Gastroesophageal sphincter (tissue), 4 donors: ENCODE measurements around the gene DDX10. TPM values are rescaled to one million over a fixed set of nuclear protein-coding genes. Genes with fewer than 3 reads are reported as not detected.

Source experiments
- ATAC-seq: fragments of 150-250 bp; one replicate; pipeline ENCODE4 v1.9.1; 2016; ENCODE audit warnings: mild to moderate bottlenecking, moderate library complexity
- H3K27ac ChIP-seq, 4 donors: fragments of 200-600 bp; sonication (generic) in 3 of 4; 1 replicate in 3 of 4; 2 replicates in 1 of 4; pipeline ENCODE4 v1.5.1; 2016 to 2019
- H3K27me3 ChIP-seq: fragments of 200-600 bp; sonication (generic); one replicate; pipeline ENCODE4 v1.5.1; 2019
- H3K36me3 ChIP-seq, 2 donors: fragments of 200-600 bp; sonication (generic); one replicate each; pipeline ENCODE4 v1.5.1; 2019; ENCODE audit warnings: control low read depth in 1 of 2
- H3K4me1 ChIP-seq, 3 donors: fragments of 200-600 bp; sonication (generic); 1 replicate in 2 of 3; 2 replicates in 1 of 3; pipeline ENCODE4 v1.5.1; 2016 to 2019; ENCODE audit warnings: control low read depth in 2 of 3
- H3K4me3 ChIP-seq, 2 donors: fragments of 200-600 bp; sonication (generic); one replicate each; pipeline ENCODE4 v1.5.1; 2019; ENCODE audit warnings: mild to moderate bottlenecking in 1 of 2, moderate library complexity in 1 of 2
- H3K9me3 ChIP-seq, 3 donors: fragments of 200-600 bp; sonication (generic); one replicate each; pipeline ENCODE4 v1.5.1; 2017 to 2019; ENCODE audit warnings: control low read depth in 2 of 3
- EP300 ChIP-seq: sonication (generic); formaldehyde crosslinking; IDR thresholded peaks from one replicate; pipeline ENCODE4 v1.6.1; 2017; ENCODE audit warnings: antibody characterized with exemption, mild to moderate bottlenecking
- POLR2A ChIP-seq, 2 donors: fragments of 450-650 bp; IDR thresholded peaks; one replicate each; pipeline ENCODE4 v1.6.1; 2017; ENCODE audit warnings: antibody characterized with exemption in 2 of 2, mild to moderate bottlenecking in 2 of 2, moderate library complexity in 1 of 2
- POLR2AphosphoS5 ChIP-seq: sonication (generic); formaldehyde crosslinking; IDR thresholded peaks from one replicate; pipeline ENCODE4 v1.6.1; 2017; ENCODE audit warnings: antibody characterized with exemption
- WGBS, 2 donors: methylation state at CpG; one replicate each; pipeline ENCODE4 v1.1.5; 2018; ENCODE audit warnings: low coverage in 1 of 2; 5-methylcytosine and 5-hydroxymethylcytosine counted together
- total RNA-seq, 4 donors: library from RNA; depleted of rRNA; stranded (reverse); fragments of >200 nt; gene quantifications; one replicate each; pipeline ENCODE4 v1.1.0, GENCODE V29; 2016
- TF ChIP-seq, protein P1 (sequence below), 4 experiments: fragments of 200-600 bp in 2 of 4; fragments of 450-650 bp in 2 of 4; sonication (generic) in 1 of 4; IDR thresholded peaks; one replicate each; pipeline ENCODE4 v1.5.1; 2017 to 2019; ENCODE audit warnings: antibody characterized with exemption in 4 of 4, mild to moderate bottlenecking in 2 of 4, moderate library complexity in 2 of 4

DDX10 gene
- total RNA-seq, 4 donors from 2014 or later, result 16.3 to 44.8 (median 22.5) TPM

DNA sequence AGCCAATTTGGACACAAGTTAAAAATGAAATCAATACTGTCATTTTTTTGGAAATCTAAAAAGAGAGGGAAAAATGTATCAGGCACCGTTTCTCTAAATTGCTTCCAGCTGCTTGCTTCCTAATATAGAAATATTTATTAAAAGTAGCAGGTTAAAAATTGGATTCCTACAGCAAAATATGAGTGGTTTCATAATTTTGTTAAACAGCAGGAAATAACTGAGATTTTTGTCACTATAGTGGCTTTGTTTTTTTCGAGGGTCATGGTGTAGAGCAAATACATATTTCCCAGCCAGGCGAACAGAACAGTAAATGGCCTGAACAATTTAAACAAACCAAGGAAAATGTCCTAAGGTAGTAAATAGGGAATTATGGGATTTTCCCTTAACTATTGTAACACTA is 159.7 kb downstream of the DDX10 start:
- Histone ChIP-seq H3K36me3 (no peaks in the 10 kb centered on the region), H3K27ac (no peak overlapping the region), H3K27me3 (no peaks in the 10 kb centered on the region), H3K9me3 (peaks cover 0 to 5% (median 0%) of the 10 kb centered on the region in 3 donors), H3K4me1 (no peaks in the 10 kb centered on the region), H3K4me3 (no peak overlapping the region)
- TF ChIP-seq POLR2A (IDR thresholded peaks at IDR 0.05) (no peak), EP300 (no peak), POLR2AphosphoS5 (no peak)
- TF ChIP-seq, protein P1, sequence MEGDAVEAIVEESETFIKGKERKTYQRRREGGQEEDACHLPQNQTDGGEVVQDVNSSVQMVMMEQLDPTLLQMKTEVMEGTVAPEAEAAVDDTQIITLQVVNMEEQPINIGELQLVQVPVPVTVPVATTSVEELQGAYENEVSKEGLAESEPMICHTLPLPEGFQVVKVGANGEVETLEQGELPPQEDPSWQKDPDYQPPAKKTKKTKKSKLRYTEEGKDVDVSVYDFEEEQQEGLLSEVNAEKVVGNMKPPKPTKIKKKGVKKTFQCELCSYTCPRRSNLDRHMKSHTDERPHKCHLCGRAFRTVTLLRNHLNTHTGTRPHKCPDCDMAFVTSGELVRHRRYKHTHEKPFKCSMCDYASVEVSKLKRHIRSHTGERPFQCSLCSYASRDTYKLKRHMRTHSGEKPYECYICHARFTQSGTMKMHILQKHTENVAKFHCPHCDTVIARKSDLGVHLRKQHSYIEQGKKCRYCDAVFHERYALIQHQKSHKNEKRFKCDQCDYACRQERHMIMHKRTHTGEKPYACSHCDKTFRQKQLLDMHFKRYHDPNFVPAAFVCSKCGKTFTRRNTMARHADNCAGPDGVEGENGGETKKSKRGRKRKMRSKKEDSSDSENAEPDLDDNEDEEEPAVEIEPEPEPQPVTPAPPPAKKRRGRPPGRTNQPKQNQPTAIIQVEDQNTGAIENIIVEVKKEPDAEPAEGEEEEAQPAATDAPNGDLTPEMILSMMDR (IDR thresholded peaks at IDR 0.05), result no peak
- WGBS, 2 donors, result 61 to 62% methylated on average over 3 of the region's 3 CpGs
- no peak for ATAC-seq

DNA sequence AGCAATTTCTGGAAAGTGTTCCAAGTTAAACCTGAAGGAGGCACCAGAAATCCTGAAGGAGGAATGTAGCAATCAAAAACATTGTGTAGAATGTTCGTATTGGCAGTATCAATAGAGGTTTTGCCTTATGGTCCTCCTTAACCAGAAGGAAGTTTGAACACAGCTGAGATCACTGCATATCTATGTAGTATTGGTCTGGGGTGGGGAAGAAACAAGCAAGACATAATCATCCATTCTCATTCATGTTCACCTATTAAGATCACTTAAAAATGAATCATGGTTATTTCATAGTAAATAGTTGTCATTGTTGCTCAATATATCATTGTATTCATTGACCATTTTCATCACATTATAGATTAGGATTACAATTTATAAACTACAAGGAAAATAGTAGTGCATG is 160.5 kb downstream of the DDX10 start:
- Histone ChIP-seq H3K27me3 (no peaks in the 10 kb centered on the region), H3K4me1 (no peaks in the 10 kb centered on the region), H3K36me3 (no peaks in the 10 kb centered on the region), H3K27ac (no peak overlapping the region), H3K9me3 (peaks cover 0 to 8% (median 0%) of the 10 kb centered on the region in 3 donors), H3K4me3 (no peak overlapping the region)
- TF ChIP-seq POLR2A (IDR thresholded peaks at IDR 0.05), result no peak
- no peak for ATAC-seq
- 100% methylated on average over 1 of the region's 1 CpG for WGBS, 2 donors

DNA sequence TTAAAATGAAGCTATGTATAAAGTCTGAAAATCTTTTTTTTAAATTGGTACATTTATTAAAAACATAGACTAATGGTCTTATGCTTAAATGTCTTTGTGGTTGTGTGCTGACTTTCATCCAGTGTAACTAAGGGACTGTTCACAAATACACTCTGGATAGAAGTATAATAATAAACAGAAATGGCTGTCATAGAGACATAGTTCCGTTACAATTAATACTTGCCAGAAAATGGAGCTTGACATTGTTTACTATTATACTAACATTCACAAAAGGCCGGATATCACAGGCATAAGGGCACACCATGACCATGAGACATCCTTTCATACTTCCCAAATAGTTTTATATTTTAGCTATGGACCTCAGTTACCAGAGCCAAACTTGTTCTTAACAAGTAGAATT is 161.3 kb downstream of the DDX10 start:
- Histone ChIP-seq H3K4me3 (no peak overlapping the region), H3K27me3 (no peaks in the 10 kb centered on the region), H3K27ac (no peak overlapping the region), H3K36me3 (no peaks in the 10 kb centered on the region), H3K4me1 (no peaks in the 10 kb centered on the region), H3K9me3 (peaks cover 0 to 8% (median 0%) of the 10 kb centered on the region in 3 donors)
- WGBS, 2 donors, result 21 to 34% methylated on average over 2 of the region's 2 CpGs
- TF ChIP-seq POLR2A (IDR thresholded peaks at IDR 0.05) (no peak), EP300 (no peak), POLR2AphosphoS5 (no peak)
- TF ChIP-seq, protein P1 (IDR thresholded peaks at IDR 0.05), result no peak
- no peak for ATAC-seq

DNA sequence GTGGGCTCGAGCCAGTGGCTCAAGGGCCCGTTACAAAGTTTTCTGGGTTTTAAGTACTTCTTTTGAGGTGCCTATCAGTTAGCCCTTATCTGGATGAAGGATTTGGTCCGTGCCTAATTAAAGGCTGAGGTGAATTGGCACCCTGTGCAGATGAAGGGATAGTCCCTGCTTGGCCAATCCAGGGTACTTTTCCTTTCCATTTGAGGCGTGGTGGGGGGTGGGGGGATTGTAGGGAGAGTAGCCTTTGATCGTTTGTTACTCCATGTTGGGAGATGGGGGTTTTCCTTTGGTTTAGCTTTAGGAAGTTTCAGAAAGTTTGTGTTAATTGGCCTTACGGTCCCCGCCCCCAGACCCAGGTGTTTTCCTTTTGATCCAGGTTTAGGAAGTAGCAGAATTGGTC is 170.8 kb downstream of the DDX10 start:
- no peak overlapping the region for H3K27ac ChIP-seq
- WGBS, 2 donors, result 78 to 82% methylated on average over 4 to 6 of the region's 7 CpGs

DNA sequence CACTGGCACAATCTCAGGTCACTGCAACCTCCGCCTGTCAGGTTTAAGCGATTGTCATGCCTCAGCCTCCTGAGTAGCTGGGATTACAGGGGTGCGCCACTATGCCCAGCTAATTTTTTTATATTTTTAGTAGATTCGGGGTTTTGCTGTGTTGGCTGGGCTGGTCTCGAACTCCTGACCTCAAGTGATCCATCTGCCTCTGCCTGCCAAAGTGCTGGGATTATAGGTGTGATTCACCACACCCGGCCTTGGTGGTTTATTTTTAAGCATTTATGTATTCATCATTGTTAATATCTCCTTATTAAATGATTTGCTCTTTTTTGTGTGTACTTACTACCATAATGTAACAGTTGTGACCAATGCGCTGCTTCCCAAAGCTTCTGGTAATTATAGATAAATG is 171.7 kb downstream of the DDX10 start:
- no peak overlapping the region for H3K27ac ChIP-seq
- ATAC-seq, result no peak
- WGBS, 2 donors, result 88 to 92% methylated on average over 5 to 7 of the region's 7 CpGs
- TF ChIP-seq EP300, result no peak
- TF ChIP-seq POLR2A (IDR thresholded peaks at IDR 0.05), result no peak
- no peak for TF ChIP-seq POLR2AphosphoS5
- TF ChIP-seq, protein P1 (IDR thresholded peaks at IDR 0.05), result no peak
- H3K4me1 ChIP-seq, result no peaks in the 10 kb centered on the region
- no peaks in the 10 kb centered on the region for H3K9me3 ChIP-seq
- peaks cover 0 to 21% of the 10 kb centered on the region in 2 donors for H3K36me3 ChIP-seq
- H3K4me3 ChIP-seq, result no peak overlapping the region
- H3K27me3 ChIP-seq, result no peaks in the 10 kb centered on the region

More for the DNA sequence above, 170.8 kb downstream of the DDX10 start:
- no peak for ATAC-seq
- no peaks in the 10 kb centered on the region for H3K27me3 ChIP-seq
- no peaks in the 10 kb centered on the region for H3K9me3 ChIP-seq
- TF ChIP-seq, protein P1 (IDR thresholded peaks at IDR 0.05), result no peak
- TF ChIP-seq POLR2AphosphoS5 (no peak), EP300 (no peak), POLR2A (IDR thresholded peaks at IDR 0.05) (no peak)
- H3K36me3 ChIP-seq, result peaks cover 0 to 12% of the 10 kb centered on the region in 2 donors
- no peaks in the 10 kb centered on the region for H3K4me1 ChIP-seq
- H3K4me3 ChIP-seq, result no peak overlapping the region
